Parathyroid adenoma (tissue), 2 donors: ENCODE measurements around the gene IKZF2.
A peak's percentile ranks its signal among the peaks of the same experiment; 100 is the strongest.

Experiments used
- H2AFZ ChIP-seq: fragments of 300-600 bp; sonication (generic); one replicate; pipeline ENCODE4 v1.7.0; 2017; ENCODE audit warnings: antibody characterized with exemption, mild to moderate bottlenecking
- H3K27ac ChIP-seq: fragments of 300-600 bp; sonication (generic); one replicate; pipeline ENCODE4 v1.7.0; 2017
- H3K27me3 ChIP-seq: fragments of 300-600 bp; sonication (generic); one replicate; pipeline ENCODE4 v1.7.0; 2017; ENCODE audit warnings: low read length; ENCODE audit not compliant: control insufficient read depth, insufficient read depth
- H3K36me3 ChIP-seq: fragments of 300-600 bp; sonication (generic); one replicate; pipeline ENCODE4 v1.7.0; 2017; ENCODE audit warnings: low read length; ENCODE audit not compliant: control insufficient read depth, insufficient read depth
- H3K4me1 ChIP-seq: fragments of 300-600 bp; sonication (generic); one replicate; pipeline ENCODE4 v1.7.0; 2017; ENCODE audit warnings: control low read depth
- H3K4me2 ChIP-seq: fragments of 300-600 bp; sonication (generic); one replicate; pipeline ENCODE4 v1.7.0; 2017; ENCODE audit warnings: low read length
- H3K4me3 ChIP-seq: fragments of 300-600 bp; sonication (generic); one replicate; pipeline ENCODE4 v1.7.0; 2017; ENCODE audit warnings: low read depth, low read length
- H3K79me2 ChIP-seq: fragments of 300-600 bp; sonication (generic); one replicate; pipeline ENCODE4 v1.7.0; 2017; ENCODE audit warnings: control low read depth
- H3K9ac ChIP-seq: fragments of 300-600 bp; sonication (generic); one replicate; pipeline ENCODE4 v1.7.0; 2017; ENCODE audit warnings: mild to moderate bottlenecking
- H3K9me3 ChIP-seq: fragments of 300-600 bp; sonication (generic); one replicate; pipeline ENCODE4 v1.7.0; 2017; ENCODE audit warnings: low read length; ENCODE audit not compliant: control insufficient read depth
- CTCF ChIP-seq: fragments of 300-600 bp; sonication (generic); IDR thresholded peaks from one replicate; pipeline ENCODE4 v1.7.0; 2017; ENCODE audit warnings: antibody characterized with exemption, mild to moderate bottlenecking
- donor health status: primary hyperparathyroidism.

IKZF2 gene

GRCh38 chr2:212977152-212977551 is 174.3 kb downstream of the IKZF2 start:
- no peak overlapping the region for H3K4me2 ChIP-seq

GRCh38 chr2:212975333-212975732 is 176.1 kb downstream of the IKZF2 start:
- no peak overlapping the region for H3K9ac ChIP-seq
- H3K4me2 ChIP-seq: peak overlapping the region; percentile 6
- H2AFZ ChIP-seq: peak overlapping the region; percentile 58
- no peaks in the 10 kb centered on the region for H3K79me2 ChIP-seq
- no peaks in the 10 kb centered on the region for H3K36me3 ChIP-seq
- H3K9me3 ChIP-seq: no peaks in the 10 kb centered on the region
- no peaks in the 10 kb centered on the region for H3K27me3 ChIP-seq
- H3K4me1 ChIP-seq: peaks cover 26% of the 10 kb centered on the region
- peak overlapping the region; percentile 53 for H3K27ac ChIP-seq
- TF ChIP-seq CTCF: no peak
- H3K4me3 ChIP-seq: peak overlapping the region; percentile 5

More at GRCh38 chr2:212977152-212977551, 174.3 kb downstream of the IKZF2 start:
- Histone ChIP-seq H3K9ac (no peak overlapping the region), H3K27me3 (no peaks in the 10 kb centered on the region), H3K79me2 (no peaks in the 10 kb centered on the region), H3K9me3 (no peaks in the 10 kb centered on the region), H3K4me1 (peaks cover 26% of the 10 kb centered on the region), H3K36me3 (no peaks in the 10 kb centered on the region), H2AFZ (peak overlapping the region; percentile 16), H3K4me3 (no peak overlapping the region), H3K27ac (no peak overlapping the region)
- no peak for TF ChIP-seq CTCF

GRCh38 chr2:212974692-212975091 is 176.7 kb downstream of the IKZF2 start:
- H3K4me1 ChIP-seq: peaks cover 21% of the 10 kb centered on the region
- no peaks in the 10 kb centered on the region for H3K79me2 ChIP-seq
- H3K4me3 ChIP-seq: peak overlapping the region; percentile 0
- no peaks in the 10 kb centered on the region for H3K36me3 ChIP-seq
- H3K27ac ChIP-seq: peak overlapping the region; percentile 53
- no peak overlapping the region for H3K9ac ChIP-seq
- H2AFZ ChIP-seq: peak overlapping the region; percentile 58
- H3K27me3 ChIP-seq: no peaks in the 10 kb centered on the region
- H3K9me3 ChIP-seq: no peaks in the 10 kb centered on the region
- H3K4me2 ChIP-seq: peak overlapping the region; percentile 34
- no peak for TF ChIP-seq CTCF

- Histone ChIP-seq H3K4me3 (no peak overlapping the region), H3K27me3 (no peaks in the 10 kb centered on the region), H3K9ac (no peak overlapping the region), H3K9me3 (no peaks in the 10 kb centered on the region), H3K36me3 (no peaks in the 10 kb centered on the region), H3K79me2 (no peaks in the 10 kb centered on the region), H3K4me1 (peaks cover 21% of the 10 kb centered on the region), H3K27ac (no peak overlapping the region), H2AFZ (no peak overlapping the region), H3K4me2 (no peak overlapping the region)
- no peak for TF ChIP-seq CTCF
These were observed 178.1 kb downstream of the IKZF2 start for GRCh38 chr2:212973347-212973746.

GRCh38 chr2:212970132-212970531 is 181.3 kb downstream of the IKZF2 start:
- Histone ChIP-seq H3K4me1 (peaks cover 28% of the 10 kb centered on the region), H3K36me3 (no peaks in the 10 kb centered on the region), H3K79me2 (no peaks in the 10 kb centered on the region), H3K27ac (no peak overlapping the region), H3K9ac (no peak overlapping the region), H3K27me3 (no peaks in the 10 kb centered on the region), H3K4me2 (no peak overlapping the region), H3K4me3 (no peak overlapping the region), H3K9me3 (no peaks in the 10 kb centered on the region), H2AFZ (no peak overlapping the region)
- TF ChIP-seq CTCF: no peak
